Measurements from ENCODE around the gene MAP2K3.

MAP2K3 gene

GRCh38 chr17:21357281-21357680 lies 72.8 kb downstream of the MAP2K3 start:
- Histone ChIP-seq H3F3A (ENCODE audit: insufficient read depth, low read length) (no peaks in the 10 kb centered on the region), H3K27me3 (ENCODE audit: insufficient read depth, low read length) (peaks cover 3% of the 10 kb centered on the region)

GRCh38 chr17:21357696-21358656 lies 73.5 kb downstream of the MAP2K3 start:
- Histone ChIP-seq H3K9ac (ENCODE audit: low read length) (no peak overlapping the region), H3K4me1 (ENCODE audit: insufficient read depth, low read length, severe bottlenecking) (no peaks in the 10 kb centered on the region), H3K4me3 (ENCODE audit: low read depth, low read length, poor library complexity, severe bottlenecking) (no peak overlapping the region), H3K4me2 (ENCODE audit: low read length) (no peak overlapping the region), H3K36me3 (ENCODE audit: insufficient read depth, low read length) (no peaks in the 10 kb centered on the region), H3K79me2 (ENCODE audit: insufficient read depth, low read length) (no peaks in the 10 kb centered on the region), H3K9me3 (ENCODE audit: low read length) (no peaks in the 10 kb centered on the region), H2AFZ (ENCODE audit: low read length) (no peak overlapping the region), H3K27ac (ENCODE audit: low read depth, low read length, poor library complexity, severe bottlenecking) (no peak overlapping the region), H4K20me1 (ENCODE audit: insufficient read depth, low read length) (no peaks in the 10 kb centered on the region), H3K27me3 (ENCODE audit: insufficient read depth, low read length) (peaks cover 3% of the 10 kb centered on the region), H3K9me2 (ENCODE audit: low read depth, low read length) (no peaks in the 10 kb centered on the region), H3F3A (ENCODE audit: insufficient read depth, low read length) (no peaks in the 10 kb centered on the region)
- TF ChIP-seq CTCF (IDR thresholded peaks at IDR 0.05; ENCODE audit: low read length) (no peak), EZH2 (IDR thresholded peaks at IDR 0.05; ENCODE audit: borderline replicate concordance, low read length) (no peak)

More at GRCh38 chr17:21357281-21357680, 72.8 kb downstream of the MAP2K3 start:
- no peak overlapping the region for H3K4me2 ChIP-seq (ENCODE audit: low read length)
- no peaks in the 10 kb centered on the region for H3K79me2 ChIP-seq (ENCODE audit: insufficient read depth, low read length)
- no peak for TF ChIP-seq CTCF (IDR thresholded peaks at IDR 0.05; ENCODE audit: low read length)
- TF ChIP-seq EZH2 (IDR thresholded peaks at IDR 0.05; ENCODE audit: borderline replicate concordance, low read length) = no peak
- no peak overlapping the region for H3K27ac ChIP-seq (ENCODE audit: low read depth, low read length, poor library complexity, severe bottlenecking)
- no peak overlapping the region for H2AFZ ChIP-seq (ENCODE audit: low read length)
- no peaks in the 10 kb centered on the region for H4K20me1 ChIP-seq (ENCODE audit: insufficient read depth, low read length)
- no peak overlapping the region for H3K9ac ChIP-seq (ENCODE audit: low read length)
- H3K9me3 ChIP-seq (ENCODE audit: low read length) = no peaks in the 10 kb centered on the region
- no peaks in the 10 kb centered on the region for H3K36me3 ChIP-seq (ENCODE audit: insufficient read depth, low read length)
- no peaks in the 10 kb centered on the region for H3K4me1 ChIP-seq (ENCODE audit: insufficient read depth, low read length, severe bottlenecking)
- H3K9me2 ChIP-seq (ENCODE audit: low read depth, low read length) = no peaks in the 10 kb centered on the region
- H3K4me3 ChIP-seq (ENCODE audit: low read depth, low read length, poor library complexity, severe bottlenecking) = no peak overlapping the region

GRCh38 chr17:21358682-21359482 lies 74.4 kb downstream of the MAP2K3 start:
- H3K9me2 ChIP-seq (ENCODE audit: low read depth, low read length) = no peaks in the 10 kb centered on the region
- no peak overlapping the region for H3K9ac ChIP-seq (ENCODE audit: low read length)
- H3K27ac ChIP-seq (ENCODE audit: low read depth, low read length, poor library complexity, severe bottlenecking) = no peak overlapping the region
- H3F3A ChIP-seq (ENCODE audit: insufficient read depth, low read length) = no peaks in the 10 kb centered on the region
- H3K79me2 ChIP-seq (ENCODE audit: insufficient read depth, low read length) = no peaks in the 10 kb centered on the region
- no peaks in the 10 kb centered on the region for H3K4me1 ChIP-seq (ENCODE audit: insufficient read depth, low read length, severe bottlenecking)
- H4K20me1 ChIP-seq (ENCODE audit: insufficient read depth, low read length) = no peaks in the 10 kb centered on the region
- no peaks in the 10 kb centered on the region for H3K9me3 ChIP-seq (ENCODE audit: low read length)
- no peak overlapping the region for H3K4me2 ChIP-seq (ENCODE audit: low read length)
- peaks cover 3% of the 10 kb centered on the region for H3K27me3 ChIP-seq (ENCODE audit: insufficient read depth, low read length)
- TF ChIP-seq EZH2 (IDR thresholded peaks at IDR 0.05; ENCODE audit: borderline replicate concordance, low read length) = no peak
- TF ChIP-seq CTCF (IDR thresholded peaks at IDR 0.05; ENCODE audit: low read length) = no peak
- H3K36me3 ChIP-seq (ENCODE audit: insufficient read depth, low read length) = no peaks in the 10 kb centered on the region
- no peak overlapping the region for H3K4me3 ChIP-seq (ENCODE audit: low read depth, low read length, poor library complexity, severe bottlenecking)
- H2AFZ ChIP-seq (ENCODE audit: low read length) = no peak overlapping the region

Data from OCI-LY1 (cell line).